Panc1 (cell line): ENCODE measurements around the gene EIF2AK2. TPM values are rescaled to one million over a fixed set of nuclear protein-coding genes. Genes with fewer than 3 reads are reported as not detected.

Experiments
- ATAC-seq: fragments of 200-7000 bp; cut with Tn5 transposase; 2 replicates; pipeline ENCODE4 v1.9.1; 2020; ENCODE audit warnings: mild to moderate bottlenecking, moderate library complexity
- BruUV-seq: library from RNA; stranded (reverse); fragments of 400-500 nt; replicated peaks from 2 replicates; lab custom pipeline; 2021; lab: Mats Ljungman, UMichigan
- CTCF ChIA-PET: fragments of 300-600 bp; sonication (Branson Sonifier 250); formaldehyde crosslinking; loops from one replicate; lab custom pipeline; 2022; ENCODE audit warnings: antibody characterized with exemption; lab: Charles Lee
- POLR2A ChIA-PET: fragments of 300-600 bp; sonication (Branson Sonifier 250); formaldehyde crosslinking; loops from one replicate; lab custom pipeline; 2022; ENCODE audit warnings: antibody characterized with exemption; lab: Charles Lee
- DNase-seq: peaks from one replicate; pipeline ENCODE4 v3.0.0-alpha.2; 2010; ENCODE audit warnings: low read depth, low spot score
- H3K27ac ChIP-seq: 2 replicates; pipeline ENCODE4 v1.5.1; 2011; ENCODE audit warnings: mild to moderate bottlenecking, low read length, inconsistent platforms
- H3K27me3 ChIP-seq: fragments of 200-500 bp; sonication (Bioruptor generic); 2 replicates; pipeline ENCODE4 v1.6.0; 2014; ENCODE audit warnings: low read length, inconsistent platforms; ENCODE audit not compliant: control insufficient read depth, insufficient read depth
- H3K36me3 ChIP-seq: fragments of 200-500 bp; sonication (Bioruptor generic); 2 replicates; pipeline ENCODE4 v1.5.1; 2014; ENCODE audit warnings: inconsistent platforms, mild to moderate bottlenecking, low read length, moderate library complexity; ENCODE audit not compliant: control insufficient read depth, insufficient read depth
- H3K4me1 ChIP-seq: 2 replicates; pipeline ENCODE4 v1.5.1; 2011; ENCODE audit warnings: inconsistent platforms, mild to moderate bottlenecking, low read length, moderate library complexity; ENCODE audit not compliant: control insufficient read depth, insufficient read depth
- H3K4me3 ChIP-seq, 2 experiments: 2 replicates each; pipeline ENCODE4 v1.5.1; 2011 to 2012; ENCODE audit warnings: low read depth in 2 of 2, low read length in 2 of 2, mild to moderate bottlenecking in 2 of 2, inconsistent platforms in 1 of 2, moderate library complexity in 1 of 2
- H3K9me3 ChIP-seq: fragments of 200-500 bp; sonication (Bioruptor generic); 2 replicates; pipeline ENCODE4 v1.5.1; 2014; ENCODE audit warnings: low read depth, mild to moderate bottlenecking, inconsistent platforms, low read length, moderate library complexity; ENCODE audit not compliant: control insufficient read depth, insufficient read depth
- POLR2AphosphoS5 ChIP-seq: IDR thresholded peaks from 2 replicates; pipeline ENCODE4 v1.6.1; 2012; ENCODE audit warnings: mild to moderate bottlenecking, low read depth, low read length, moderate library complexity
- REST ChIP-seq, 2 experiments: IDR thresholded peaks; 2 replicates each; pipeline ENCODE4 v1.6.1; 2011 to 2012; ENCODE audit warnings: low read depth in 2 of 2, control low read depth in 1 of 2, low read length in 1 of 2, mild to moderate bottlenecking in 1 of 2, moderate library complexity in 1 of 2; ENCODE audit not compliant: insufficient read depth in 1 of 2
- SIN3A ChIP-seq: IDR thresholded peaks from 2 replicates; pipeline ENCODE4 v1.6.1; 2012; ENCODE audit warnings: low read depth, mild to moderate bottlenecking, low read length, moderate library complexity, borderline replicate concordance; ENCODE audit not compliant: insufficient read depth
- TCF7L2 ChIP-seq: IDR thresholded peaks from 2 replicates; pipeline ENCODE4 v1.6.1; 2011; ENCODE audit warnings: mild to moderate bottlenecking, low read depth, low read length, inconsistent platforms
- in situ Hi-C: cut with HindIII; loops from 2 replicates; pipeline ENCODE4 v1.10.0; 2016; ENCODE audit warnings: low sequenced_read_pairs, low pct_unique_long_range_greater_than_20kb
- intact Hi-C: fragments of 100-400 bp; cut with micrococcal nuclease; formaldehyde crosslinking; loops from one replicate; pipeline ENCODE4 v1.10.0; 2022; ENCODE audit not compliant: unreplicated experiment
- total RNA-seq: library from RNA; stranded (reverse); gene quantifications from one replicate; pipeline ENCODE4 v1.2.1, GENCODE V29; 2021; ENCODE audit not compliant: unreplicated experiment
- TF ChIP-seq, protein P1 (sequence below): fragments of 450-650 bp; IDR thresholded peaks from 2 replicates; pipeline ENCODE4 v1.5.1; 2017; ENCODE audit warnings: mild to moderate bottlenecking

Gene EIF2AK2
- total RNA-seq, 1 experiment from 2014 or later, result 44.3 TPM

GRCh38 chr2:37154785-37155184 is 2.0 kb downstream of the EIF2AK2 start:
- CTCF ChIA-PET, result no interaction called here
- in situ Hi-C loops (no loop called here), intact Hi-C loops (no loop called here)
- peaks cover 19% of the 10 kb centered on the region for H3K4me1 ChIP-seq
- no peak overlapping the region for H3K4me3 ChIP-seq
- POLR2A ChIA-PET, result no interaction called here
- no peaks in the 10 kb centered on the region for H3K36me3 ChIP-seq
- H3K9me3 ChIP-seq, result no peaks in the 10 kb centered on the region
- ATAC-seq (no peak), DNase-seq (no peak)
- no peak overlapping the region for H3K27ac ChIP-seq
- no peaks in the 10 kb centered on the region for H3K27me3 ChIP-seq
- no peak for TF ChIP-seq SIN3A
- no TSS peak for BruUV-seq

DNA sequence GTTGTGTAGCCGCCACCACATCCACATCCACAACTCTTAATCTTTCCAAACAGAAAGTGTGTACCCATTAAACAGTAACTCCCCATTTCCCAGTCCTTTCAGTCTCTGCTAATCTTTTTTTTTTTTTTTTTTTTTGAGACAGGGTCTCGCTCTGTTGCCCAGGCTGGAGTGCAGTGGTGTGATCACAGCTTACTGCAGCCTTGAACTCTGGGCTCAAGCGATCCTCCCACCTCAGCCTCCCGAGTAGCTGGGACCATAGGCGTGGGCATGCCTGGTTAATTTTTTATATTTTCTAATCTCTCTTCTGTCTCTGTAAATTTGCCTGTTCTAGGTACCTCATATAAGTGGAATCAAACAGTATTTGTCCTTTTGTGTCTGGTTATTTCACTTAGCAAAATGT is 3.6 kb downstream of the EIF2AK2 start:
- Histone ChIP-seq H3K4me3 (no peak overlapping the region), H3K27ac (no peak overlapping the region), H3K9me3 (no peaks in the 10 kb centered on the region), H3K27me3 (no peaks in the 10 kb centered on the region), H3K4me1 (peaks cover 23% of the 10 kb centered on the region), H3K36me3 (no peaks in the 10 kb centered on the region)
- intact Hi-C loops, result no loop called here
- TF ChIP-seq TCF7L2 (no peak), POLR2AphosphoS5 (no peak), REST (IDR thresholded peaks at IDR 0.05; ENCODE audit: insufficient read depth in 1 of 2, low read depth in 2 of 2, low read length in 1 of 2) (no peak), SIN3A (no peak)
- TF ChIP-seq, protein P1, sequence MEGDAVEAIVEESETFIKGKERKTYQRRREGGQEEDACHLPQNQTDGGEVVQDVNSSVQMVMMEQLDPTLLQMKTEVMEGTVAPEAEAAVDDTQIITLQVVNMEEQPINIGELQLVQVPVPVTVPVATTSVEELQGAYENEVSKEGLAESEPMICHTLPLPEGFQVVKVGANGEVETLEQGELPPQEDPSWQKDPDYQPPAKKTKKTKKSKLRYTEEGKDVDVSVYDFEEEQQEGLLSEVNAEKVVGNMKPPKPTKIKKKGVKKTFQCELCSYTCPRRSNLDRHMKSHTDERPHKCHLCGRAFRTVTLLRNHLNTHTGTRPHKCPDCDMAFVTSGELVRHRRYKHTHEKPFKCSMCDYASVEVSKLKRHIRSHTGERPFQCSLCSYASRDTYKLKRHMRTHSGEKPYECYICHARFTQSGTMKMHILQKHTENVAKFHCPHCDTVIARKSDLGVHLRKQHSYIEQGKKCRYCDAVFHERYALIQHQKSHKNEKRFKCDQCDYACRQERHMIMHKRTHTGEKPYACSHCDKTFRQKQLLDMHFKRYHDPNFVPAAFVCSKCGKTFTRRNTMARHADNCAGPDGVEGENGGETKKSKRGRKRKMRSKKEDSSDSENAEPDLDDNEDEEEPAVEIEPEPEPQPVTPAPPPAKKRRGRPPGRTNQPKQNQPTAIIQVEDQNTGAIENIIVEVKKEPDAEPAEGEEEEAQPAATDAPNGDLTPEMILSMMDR, result no peak
- in situ Hi-C loops, result no loop called here
- ChIA-PET POLR2A (interaction anchor here (0.6 kb wide), 1 partner anchor 203 kb away, joined by 18 read pairs; no protein-coding TSS in a partner anchor), CTCF (no interaction called here)
- ATAC-seq (no peak), DNase-seq (no peak)
- BruUV-seq, result no TSS peak

- no peak for ATAC-seq
- Histone ChIP-seq H3K27me3 (no peaks in the 10 kb centered on the region), H3K36me3 (peaks cover 12% of the 10 kb centered on the region; the same call in 1 of the 2 replicates), H3K4me3 (no peak overlapping the region), H3K9me3 (no peaks in the 10 kb centered on the region), H3K4me1 (peaks cover 13% of the 10 kb centered on the region; the same call in 1 of the 2 replicates), H3K27ac (peak overlapping the region; percentile 64)
- in situ Hi-C loops (no loop called here), intact Hi-C loops (no loop called here)
- CTCF ChIA-PET, result interaction anchor here (0.6 kb wide), 1 partner anchor 28 kb away, joined by 3 read pairs; no protein-coding TSS in a partner anchor
- no peak for DNase-seq
- POLR2A ChIA-PET, result interaction anchor here (0.6 to 0.7 kb wide), 3 partner anchors 8 to 626 kb away, joined by 7 to 9 read pairs (median 8); no protein-coding TSS in a partner anchor
- TF ChIP-seq TCF7L2, result no peak
- TF ChIP-seq POLR2AphosphoS5, result no peak
- TF ChIP-seq, protein P1, result no peak
- no peak for TF ChIP-seq REST (IDR thresholded peaks at IDR 0.05; ENCODE audit: insufficient read depth in 1 of 2, low read depth in 2 of 2, low read length in 1 of 2)
- no peak for TF ChIP-seq SIN3A
- no TSS peak for BruUV-seq
Measured at GRCh38 chr2:37149626-37150322, 7.0 kb downstream of the EIF2AK2 start.
